ENCODE data around the gene SOWAHB. TPM values are rescaled to one million over a fixed set of nuclear protein-coding genes. Genes with fewer than 3 reads are reported as not detected.
A peak's percentile ranks its signal among the peaks of the same experiment; 100 is the strongest.

SOWAHB gene
- polyA plus RNA-seq, 4 donors, result 5.1 to 7.3 (median 5.8) TPM

GRCh38 chr4:76856243-76857073 is 41.5 kb downstream of the SOWAHB start:
- Histone ChIP-seq H3K9me3 (ENCODE audit: control insufficient read depth in 2 of 2, insufficient read depth in 1 of 2, low read depth in 1 of 2, low read length in 1 of 2) (no peaks in the 10 kb centered on the region), H3K27me3 (ENCODE audit: control insufficient read depth in 3 of 3, insufficient read depth in 3 of 3, low read length in 3 of 3) (no peaks in the 10 kb centered on the region), H3K36me3 (ENCODE audit: control insufficient read depth in 3 of 3, insufficient read depth in 2 of 3, low read depth in 1 of 3, low read length in 3 of 3) (no peaks in the 10 kb centered on the region), H3K4me1 (ENCODE audit: control insufficient read depth in 3 of 3, insufficient read depth in 2 of 3, low read depth in 1 of 3, low read length in 2 of 3) (peaks cover 0 to 34% (median 15%) of the 10 kb centered on the region in 3 donors), H3K4me3 (ENCODE audit: low read depth in 1 of 3, low read length in 3 of 3) (no peak overlapping the region), H3K27ac (ENCODE audit: low read depth in 1 of 3, low read length in 2 of 3) (peak overlapping the region in 2 of 3 donors; percentile 44 to 65)
- WGBS, 3 donors, result 17 to 32% (median 25%) methylated on average over 4 of the region's 4 CpGs
- DNase-seq, result peak; percentile 95
- no peak for FAIRE-seq

DNA sequence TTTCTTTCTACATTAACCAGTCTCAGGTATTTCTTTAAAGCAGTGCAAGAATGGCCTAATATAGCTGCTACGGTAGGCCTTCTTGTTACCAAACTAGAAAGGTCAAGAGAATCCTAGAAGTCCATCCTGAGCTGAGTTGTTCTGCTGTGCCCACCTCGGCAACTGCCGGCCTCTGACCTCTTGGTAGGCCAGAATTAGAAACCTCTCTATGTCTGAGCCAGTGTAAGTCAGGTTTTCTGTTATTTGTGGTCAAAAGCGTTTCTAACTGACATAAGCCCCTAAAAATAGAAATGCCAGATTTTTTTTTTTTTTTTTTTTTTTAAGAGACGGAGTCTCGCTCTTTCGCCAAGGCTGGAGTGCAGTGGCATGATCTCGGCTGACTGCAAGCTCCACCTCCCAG is 43.1 kb downstream of the SOWAHB start:
- no peak overlapping the region for H3K27ac ChIP-seq (ENCODE audit: low read depth in 1 of 3, low read length in 2 of 3)
- H3K27me3 ChIP-seq (ENCODE audit: control insufficient read depth in 3 of 3, insufficient read depth in 3 of 3, low read length in 3 of 3), result no peaks in the 10 kb centered on the region
- H3K36me3 ChIP-seq (ENCODE audit: control insufficient read depth in 3 of 3, insufficient read depth in 2 of 3, low read depth in 1 of 3, low read length in 3 of 3), result no peaks in the 10 kb centered on the region
- no peak overlapping the region for H3K4me3 ChIP-seq (ENCODE audit: low read depth in 1 of 3, low read length in 3 of 3)
- DNase-seq (no peak), FAIRE-seq (no peak)
- H3K9me3 ChIP-seq (ENCODE audit: control insufficient read depth in 2 of 2, insufficient read depth in 1 of 2, low read depth in 1 of 2, low read length in 1 of 2), result no peaks in the 10 kb centered on the region
- peaks cover 0 to 34% (median 15%) of the 10 kb centered on the region in 3 donors for H3K4me1 ChIP-seq (ENCODE audit: control insufficient read depth in 3 of 3, insufficient read depth in 2 of 3, low read depth in 1 of 3, low read length in 2 of 3)
- WGBS, 3 donors, result 88 to 94% (median 91%) methylated on average over 8 of the region's 8 CpGs

GRCh38 chr4:76851375-76851774 is 46.6 kb downstream of the SOWAHB start:
- peaks cover 0 to 5% of the 10 kb centered on the region in 2 donors for H3K9me3 ChIP-seq (ENCODE audit: control insufficient read depth in 2 of 2, insufficient read depth in 1 of 2, low read depth in 1 of 2, low read length in 1 of 2)
- peaks cover 0 to 13% (median 11%) of the 10 kb centered on the region in 3 donors for H3K4me1 ChIP-seq (ENCODE audit: control insufficient read depth in 3 of 3, insufficient read depth in 2 of 3, low read depth in 1 of 3, low read length in 2 of 3)
- FAIRE-seq (no peak), DNase-seq (peak in 1 of 2 donors; percentile 19)
- H3K4me3 ChIP-seq (ENCODE audit: low read depth in 1 of 3, low read length in 3 of 3), result no peak overlapping the region
- no peaks in the 10 kb centered on the region for H3K36me3 ChIP-seq (ENCODE audit: control insufficient read depth in 3 of 3, insufficient read depth in 2 of 3, low read depth in 1 of 3, low read length in 3 of 3)
- H3K27ac ChIP-seq (ENCODE audit: low read depth in 1 of 3, low read length in 2 of 3), result no peak overlapping the region
- WGBS, 3 donors, result 69 to 84% (median 80%) methylated on average over 2 of the region's 2 CpGs
- H3K27me3 ChIP-seq (ENCODE audit: control insufficient read depth in 3 of 3, insufficient read depth in 3 of 3, low read length in 3 of 3), result no peaks in the 10 kb centered on the region

DNA sequence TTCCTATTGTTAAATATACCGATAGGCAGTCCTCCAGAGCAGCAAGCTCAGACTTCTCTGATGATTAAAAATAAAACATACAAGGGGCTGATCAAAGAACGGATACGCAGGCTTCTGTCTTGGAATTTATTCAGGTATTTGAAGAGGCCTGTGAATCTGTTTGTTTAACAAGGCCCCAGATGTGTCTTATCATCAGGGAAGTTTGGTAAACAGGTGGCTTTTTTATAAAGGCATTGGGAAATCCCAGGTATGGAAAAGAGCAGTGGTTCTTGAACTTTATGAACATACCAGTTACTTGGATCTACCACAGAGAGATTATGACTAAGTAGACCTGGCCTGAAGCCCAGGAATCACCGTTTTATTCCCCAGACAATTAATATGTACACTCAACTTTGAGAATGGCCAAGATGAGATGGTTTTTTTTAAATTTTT is 47.9 kb downstream of the SOWAHB start:
- no peaks in the 10 kb centered on the region for H3K27me3 ChIP-seq (ENCODE audit: control insufficient read depth in 3 of 3, insufficient read depth in 3 of 3, low read length in 3 of 3)
- FAIRE-seq (no peak), DNase-seq (peak; percentile 51 to 83)
- no peak overlapping the region for H3K27ac ChIP-seq (ENCODE audit: low read depth in 1 of 3, low read length in 2 of 3)
- peaks cover 0 to 5% (median 2%) of the 10 kb centered on the region in 3 donors for H3K4me1 ChIP-seq (ENCODE audit: control insufficient read depth in 3 of 3, insufficient read depth in 2 of 3, low read depth in 1 of 3, low read length in 2 of 3)
- H3K4me3 ChIP-seq (ENCODE audit: low read depth in 1 of 3, low read length in 3 of 3), result no peak overlapping the region
- H3K9me3 ChIP-seq (ENCODE audit: control insufficient read depth in 2 of 2, insufficient read depth in 1 of 2, low read depth in 1 of 2, low read length in 1 of 2), result peaks cover 0 to 5% of the 10 kb centered on the region in 2 donors
- no peaks in the 10 kb centered on the region for H3K36me3 ChIP-seq (ENCODE audit: control insufficient read depth in 3 of 3, insufficient read depth in 2 of 3, low read depth in 1 of 3, low read length in 3 of 3)
- 21 to 62% (median 43%) methylated on average over 4 of the region's 4 CpGs for WGBS, 3 donors

Other genes with a start within 250 kb of the SOWAHB start
- gene SEPTIN11, start 51.6 kb upstream of the SOWAHB start, polyA plus RNA-seq, result 10 to 100 TPM; 19.0 to 56.0 (median 27.1) TPM
- gene CCNI, start 177.8 kb upstream of the SOWAHB start, polyA plus RNA-seq, result 100 to 1,000 TPM in 3 of 4 donors, 10 to 100 TPM in 1; 78.9 to 261 (median 131) TPM